GM19455 (cell line): Measurements from ENCODE around the gene CMC2.

Source experiments
- ATAC-seq: cut with Tn5 transposase; IDR thresholded peaks from one replicate; pipeline ENCODE4 v1.9.1; 2021; ENCODE audit not compliant: unreplicated experiment

CMC2 gene

DNA sequence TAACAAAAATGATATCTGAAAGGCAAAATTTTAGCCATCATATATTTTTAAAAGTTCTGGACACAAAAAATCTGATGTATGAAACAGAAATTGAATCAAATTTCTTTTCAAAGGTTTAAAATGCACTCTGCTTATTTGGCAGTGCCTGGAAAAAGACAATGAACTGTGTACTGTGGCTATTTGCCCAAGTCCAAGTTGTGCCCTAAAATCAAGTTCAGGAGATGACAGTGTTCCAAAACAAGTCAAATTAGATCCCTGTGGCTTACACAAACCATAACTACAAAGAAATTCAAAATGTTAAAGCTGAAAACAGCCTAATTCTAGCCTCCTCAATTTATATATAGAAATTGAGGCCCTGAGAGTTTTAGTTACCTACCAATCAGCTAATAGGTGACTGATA, 25.6 kb downstream of the CMC2 start:
- no peak for ATAC-seq

DNA sequence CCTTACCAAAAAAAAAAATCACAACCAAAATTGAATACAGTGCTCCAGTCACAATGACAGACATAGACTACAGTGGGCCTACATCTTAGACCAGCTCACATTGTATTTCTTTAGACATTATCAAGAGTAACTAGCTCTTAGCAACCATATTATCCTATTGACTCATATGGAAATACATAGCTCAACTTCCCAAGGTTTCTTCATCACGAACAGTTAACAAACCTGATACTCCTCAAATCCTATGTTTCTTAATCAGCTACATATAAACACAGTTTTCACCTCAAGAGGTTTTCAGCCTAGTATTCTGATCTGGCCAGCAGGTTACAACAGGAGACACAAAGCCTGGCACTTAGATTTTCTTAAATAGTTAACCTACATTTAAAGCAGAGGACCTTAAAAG, 29.7 kb downstream of the CMC2 start:
- ATAC-seq: no peak

DNA sequence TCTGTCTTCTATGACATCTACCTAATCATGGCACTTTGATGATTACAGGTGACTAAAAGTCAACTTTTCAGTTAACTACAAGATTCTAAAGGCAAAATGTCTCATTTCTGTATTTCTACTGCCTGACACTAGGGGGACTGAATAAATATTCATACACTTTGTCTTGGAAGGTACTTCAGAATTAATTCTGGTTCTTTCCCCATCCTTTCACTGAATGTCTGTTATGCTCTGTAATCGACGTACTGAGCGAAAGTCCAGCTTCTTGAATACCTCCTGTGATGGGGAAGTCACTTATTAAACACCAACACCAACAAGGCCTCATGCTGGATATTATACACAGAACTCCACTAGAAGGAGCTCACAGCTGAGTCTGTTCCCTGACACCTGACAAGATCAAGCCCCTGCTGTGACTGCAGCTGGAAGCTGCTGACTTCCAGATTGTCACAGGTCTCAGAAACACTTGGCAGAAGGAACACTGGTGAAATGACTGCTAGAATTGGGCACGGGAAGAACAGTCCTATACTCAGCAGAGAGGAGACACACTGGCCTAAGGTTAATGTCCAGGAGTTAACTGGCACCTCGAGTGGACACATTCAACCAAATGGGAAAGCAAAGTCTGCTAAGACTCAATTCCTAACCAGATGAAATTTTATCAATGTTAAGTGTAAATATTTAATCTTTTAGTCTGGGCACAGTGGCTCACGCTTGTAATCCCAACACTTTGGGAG, 31.9 kb downstream of the CMC2 start:
- ATAC-seq: no peak

DNA sequence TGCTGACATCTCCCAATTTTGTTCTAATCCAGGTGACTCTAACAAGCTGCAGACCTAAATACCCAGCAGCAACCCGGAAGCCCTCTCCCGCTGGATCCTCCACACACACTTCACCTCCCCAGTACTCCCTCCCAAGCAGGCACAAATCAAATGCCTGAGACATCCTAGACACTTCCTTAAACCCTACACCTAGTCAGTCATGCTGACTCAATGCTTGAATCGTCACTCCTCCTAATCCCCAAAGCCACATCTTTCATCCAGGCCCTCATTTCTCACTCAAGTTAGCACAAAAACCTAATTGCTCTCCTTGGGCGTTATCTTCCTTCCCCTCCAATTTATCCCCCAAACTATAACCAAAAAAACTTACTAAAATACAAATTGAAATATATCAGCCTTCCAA, 32.7 kb downstream of the CMC2 start:
- ATAC-seq: no peak

DNA sequence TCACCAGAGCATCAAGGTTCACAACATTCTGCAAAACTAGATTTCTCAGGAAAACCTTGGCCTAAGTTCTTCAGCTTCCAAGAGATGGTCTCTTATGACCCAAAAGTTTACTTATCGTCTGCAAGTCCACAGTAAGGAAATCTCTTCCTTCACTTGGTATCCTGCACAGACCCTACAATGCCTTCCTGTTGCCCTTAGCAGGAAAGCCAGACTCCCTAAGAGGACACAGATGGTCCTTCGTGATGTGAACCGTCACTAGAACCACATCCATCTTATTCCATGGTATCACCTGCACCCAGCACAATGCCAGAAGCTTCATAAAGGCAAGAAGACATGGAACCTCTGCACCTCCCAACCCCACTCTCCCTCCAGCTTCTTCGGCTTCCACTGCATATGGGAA, 34.1 kb downstream of the CMC2 start:
- ATAC-seq: no peak

DNA sequence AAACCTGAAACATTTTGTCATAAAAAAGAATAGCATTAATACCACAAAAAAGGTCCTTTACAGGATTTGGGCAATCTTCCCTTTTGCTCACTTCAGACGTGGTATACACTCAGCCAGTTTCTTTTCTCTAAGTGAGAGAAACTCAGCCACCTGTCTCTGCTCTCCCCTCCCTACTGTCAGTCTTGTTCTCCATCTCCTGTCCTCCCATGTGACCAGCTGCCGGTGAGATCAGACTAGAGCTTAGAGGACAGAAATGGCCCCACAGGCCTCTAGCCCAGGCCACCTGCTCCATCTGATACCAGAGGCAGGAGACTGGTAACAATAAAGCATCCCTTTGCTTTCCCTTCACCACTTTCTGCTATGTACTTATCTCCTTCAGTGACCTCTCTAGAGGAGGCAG, 34.9 kb downstream of the CMC2 start:
- no peak for ATAC-seq

DNA sequence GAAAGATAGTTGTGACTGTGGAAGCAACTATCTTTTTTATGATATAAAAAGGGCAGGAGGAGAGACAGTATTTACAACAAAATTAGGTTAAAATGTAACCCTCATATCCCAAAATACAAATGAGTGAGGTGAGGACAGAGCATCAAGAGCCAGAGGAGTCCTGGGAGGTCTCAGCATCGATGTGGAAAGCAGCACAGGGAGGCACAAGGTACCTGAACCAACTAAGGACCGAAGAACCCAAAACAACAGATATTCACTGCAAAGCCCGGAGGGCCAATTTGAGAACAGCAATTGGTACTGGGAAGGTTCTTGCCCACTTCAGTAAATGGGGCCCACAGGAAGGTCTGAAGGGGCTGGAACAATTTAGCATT, 37.6 kb downstream of the CMC2 start:
- no peak for ATAC-seq

DNA sequence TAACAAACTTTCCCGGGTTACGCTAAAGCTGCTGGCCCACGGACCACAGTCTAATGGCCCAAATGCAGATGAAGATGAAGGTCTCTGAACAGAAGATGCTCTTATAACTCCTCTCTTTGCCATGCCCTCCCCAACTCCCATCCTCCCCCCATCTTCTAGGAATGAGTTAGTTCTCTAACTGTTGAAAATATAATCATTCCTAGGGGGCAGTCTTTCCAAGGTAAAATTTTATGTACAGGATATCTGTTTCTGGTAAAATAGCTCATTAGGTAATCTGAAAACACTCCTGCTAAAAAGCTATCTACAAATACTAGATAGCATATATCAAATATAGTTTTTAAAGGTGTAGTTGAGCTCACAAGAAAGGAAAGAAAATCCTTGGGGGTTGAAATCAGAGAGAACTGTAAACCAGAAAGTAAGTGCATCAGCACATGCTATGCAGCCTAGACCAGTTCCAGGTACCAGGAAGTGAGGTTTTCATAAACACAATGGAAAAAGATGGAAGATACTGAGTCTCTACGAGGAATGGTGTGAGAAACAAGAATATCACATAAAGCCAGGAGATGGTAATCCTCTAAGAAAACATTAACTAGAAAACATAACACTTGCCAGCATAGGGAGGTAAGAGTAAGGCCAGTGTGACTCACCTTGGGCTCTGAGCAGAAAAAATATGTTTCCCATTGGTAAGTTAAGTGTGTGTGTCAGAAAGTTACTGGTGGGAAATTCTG, 38.1 kb downstream of the CMC2 start:
- no peak for ATAC-seq

DNA sequence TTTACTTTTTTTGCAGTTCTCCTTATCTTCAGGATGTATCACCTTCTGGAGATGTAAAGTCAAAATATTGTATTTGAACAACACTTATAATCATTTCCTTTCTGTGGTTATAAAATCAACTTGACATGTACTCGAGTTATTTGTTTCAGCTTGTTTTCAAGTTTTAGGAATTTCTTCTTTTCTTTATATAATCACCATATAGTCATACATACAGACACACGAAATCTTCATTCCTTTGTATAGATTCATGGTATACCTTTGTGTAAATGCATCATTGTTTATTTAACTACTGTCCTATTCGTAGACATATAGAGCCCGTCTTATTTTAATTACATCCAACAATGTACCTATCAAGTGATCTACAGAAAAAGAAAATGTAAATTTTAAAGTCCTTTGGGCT, 40.1 kb downstream of the CMC2 start:
- no peak for ATAC-seq

DNA sequence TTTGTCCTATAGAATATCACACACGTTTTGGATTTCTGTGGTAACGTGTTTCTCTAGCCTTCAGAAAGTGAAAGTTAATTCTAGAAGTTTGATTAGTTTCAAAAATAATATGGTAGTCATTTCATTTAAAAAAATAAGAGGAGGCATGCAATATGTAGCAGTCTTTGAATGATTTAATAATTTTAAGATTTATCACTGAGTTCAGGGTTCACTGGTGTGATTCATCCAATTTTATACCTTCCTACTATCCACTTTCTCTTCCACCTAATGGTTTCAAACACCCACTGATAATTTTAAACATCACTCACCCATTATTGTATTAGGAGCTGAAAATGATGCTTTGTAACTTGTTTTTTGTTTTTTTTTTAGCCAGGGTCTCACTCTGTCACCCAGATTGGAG, 42.3 kb downstream of the CMC2 start:
- ATAC-seq: no peak

DNA sequence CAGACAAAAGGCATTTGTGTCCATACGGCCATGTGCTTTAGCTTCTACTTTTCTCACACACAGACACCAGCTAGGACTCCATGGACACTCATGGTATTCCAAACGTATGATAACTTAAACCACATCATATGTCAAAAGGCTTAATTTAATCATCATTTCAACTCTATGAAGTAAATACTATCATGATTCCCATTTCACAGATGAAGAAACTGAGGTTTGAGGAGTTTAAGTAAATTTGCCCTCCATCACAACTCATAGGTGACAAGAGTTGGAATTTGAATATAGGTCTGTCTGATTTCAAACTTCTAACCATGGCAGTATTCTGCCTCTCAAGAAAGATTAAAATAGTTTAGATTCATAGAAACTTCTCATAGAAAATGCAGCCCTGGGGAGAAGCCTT, 43.8 kb downstream of the CMC2 start:
- no peak for ATAC-seq

DNA sequence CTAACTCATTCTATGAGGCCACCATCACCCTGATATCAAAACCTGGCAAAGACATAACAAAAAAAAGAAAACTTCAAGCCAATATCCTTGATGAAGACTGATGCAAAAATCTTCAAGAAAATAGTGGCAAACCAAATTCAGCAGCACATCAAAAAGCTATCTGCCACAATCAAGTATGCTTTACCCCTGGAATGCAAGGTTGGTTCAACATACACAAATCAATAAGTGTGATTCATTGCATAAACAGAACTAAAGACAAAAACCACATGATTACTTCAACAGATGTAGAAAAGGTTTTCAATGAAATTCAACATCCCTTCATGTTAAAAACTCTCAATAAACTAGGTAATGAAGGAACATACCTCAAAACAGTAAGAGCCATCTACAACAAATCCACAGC, 48.4 kb downstream of the CMC2 start:
- no peak for ATAC-seq

DNA sequence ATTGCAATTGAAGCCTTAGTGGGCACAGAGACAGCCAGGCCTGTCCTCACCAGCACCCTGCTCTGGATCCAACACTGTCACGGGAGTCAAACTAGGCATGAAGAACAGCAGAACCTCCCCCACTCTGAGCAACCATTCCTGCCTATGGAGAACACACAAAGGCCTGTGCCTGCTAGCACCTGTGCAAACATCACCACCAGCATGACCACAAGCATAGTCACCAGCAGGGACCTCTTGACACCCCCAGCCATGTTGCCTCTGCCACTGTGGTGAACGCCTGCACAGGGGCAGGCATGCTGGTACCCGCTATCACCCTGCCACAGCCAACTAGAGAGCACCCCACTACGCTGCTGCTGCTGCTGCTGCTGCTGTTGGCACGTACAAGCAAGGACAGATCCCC, 51.7 kb downstream of the CMC2 start:
- no peak for ATAC-seq

DNA sequence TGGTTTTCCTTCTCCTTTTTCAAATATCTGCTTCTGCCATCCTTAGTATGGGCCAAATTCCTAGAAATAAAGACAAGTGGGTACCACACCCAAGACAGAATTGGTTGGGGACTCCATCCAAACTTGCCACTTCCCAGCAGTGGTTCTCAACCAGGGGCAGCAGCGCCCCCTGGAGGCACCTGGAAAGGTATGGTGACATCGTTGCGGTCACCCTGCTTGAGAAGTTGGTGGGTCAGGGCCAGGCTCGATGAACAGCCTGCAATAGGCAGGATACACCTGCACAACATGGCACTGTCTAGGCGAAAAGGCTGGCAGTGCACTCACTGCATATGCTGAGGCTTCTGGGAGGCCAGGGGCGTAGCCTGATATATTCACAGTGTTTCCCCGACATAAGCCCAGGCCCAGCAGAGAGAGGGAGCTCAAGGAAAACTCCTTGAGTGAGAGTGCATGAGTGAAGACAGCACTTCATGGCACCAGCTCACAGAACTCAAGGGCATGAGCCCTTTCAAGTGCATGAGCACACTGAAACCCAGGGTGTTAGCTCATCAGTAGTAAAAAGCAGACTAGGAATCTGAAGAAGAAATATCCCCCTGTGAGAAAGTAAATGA, 57.7 kb downstream of the CMC2 start:
- no peak for ATAC-seq

DNA sequence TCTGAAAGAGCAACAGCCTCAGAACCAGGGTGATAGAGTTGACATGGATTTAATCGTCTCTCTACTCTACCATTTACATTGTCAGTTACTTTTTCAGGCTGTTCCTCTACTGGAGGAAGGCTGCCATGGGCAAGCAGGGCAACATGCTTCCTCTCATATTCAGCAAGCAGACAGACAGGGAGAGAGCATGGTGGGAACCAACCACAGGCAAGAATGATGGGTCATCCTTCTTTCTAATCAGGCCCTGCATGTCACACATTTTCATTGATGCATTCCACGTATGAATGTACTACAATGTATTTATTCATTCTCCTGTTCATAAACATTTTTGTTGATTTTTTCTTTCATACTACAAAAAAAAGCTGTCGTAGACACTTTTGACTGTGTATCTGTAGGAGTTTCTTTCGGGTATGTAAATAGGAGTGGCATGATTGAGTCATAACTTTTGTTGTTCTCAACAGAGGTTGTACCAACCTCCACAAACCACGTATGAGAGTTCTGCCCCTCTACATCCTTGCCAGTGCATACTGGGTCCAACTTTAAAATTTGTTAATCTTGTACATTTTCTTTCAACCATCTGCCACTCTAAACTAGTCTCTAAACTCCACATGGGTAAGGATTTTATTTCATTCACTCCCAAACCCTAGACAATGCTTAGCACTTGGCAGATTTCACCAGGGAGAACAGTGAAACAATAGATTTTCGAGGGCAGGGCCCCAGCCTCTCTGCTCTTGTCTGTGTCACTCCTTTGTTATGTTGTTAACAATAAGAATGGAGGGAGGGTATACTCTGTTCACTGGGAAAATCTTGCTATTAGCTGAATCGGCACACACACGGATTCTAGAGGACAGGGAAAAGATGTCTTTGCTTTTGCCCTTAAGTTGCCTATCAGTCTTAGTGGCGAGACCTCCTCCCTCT, 58.7 kb downstream of the CMC2 start:
- ATAC-seq: no peak

DNA sequence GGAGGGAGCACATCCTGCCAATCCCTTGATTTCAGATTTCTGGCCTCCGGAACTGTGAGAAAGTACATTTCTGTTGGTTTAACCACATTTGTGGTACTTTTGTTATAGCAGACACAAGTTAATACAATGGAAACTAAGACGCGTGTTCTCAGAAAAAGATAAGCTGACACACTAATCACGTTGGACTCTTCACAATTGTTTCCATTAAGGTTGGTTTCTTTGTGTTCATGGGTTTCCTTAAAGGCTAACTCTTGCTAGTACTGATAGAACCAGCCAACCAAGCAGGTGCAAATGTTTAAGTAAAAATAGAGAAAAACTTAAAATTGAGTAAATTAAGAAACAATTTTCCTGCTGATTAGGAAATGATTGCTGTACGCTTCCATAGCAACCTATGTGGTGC, 59.4 kb downstream of the CMC2 start:
- no peak for ATAC-seq

DNA sequence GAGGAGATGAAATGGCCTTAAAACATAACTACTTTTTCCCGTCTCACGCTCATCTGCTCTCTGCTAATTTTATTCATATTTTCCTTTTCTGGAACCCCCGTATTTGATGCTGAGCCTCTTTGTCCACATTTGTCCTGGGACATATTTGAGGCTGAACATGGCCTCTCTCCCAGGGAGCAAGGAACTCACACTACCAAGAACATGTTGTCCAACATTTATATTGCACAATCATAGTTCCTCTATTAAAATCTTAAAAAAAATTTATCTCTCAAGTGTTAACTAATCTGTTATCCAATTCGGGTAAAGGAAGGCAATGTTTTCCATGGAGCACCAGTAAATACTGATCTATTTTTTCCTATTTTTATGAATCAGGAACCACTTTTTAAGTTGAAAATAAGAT, 60.2 kb downstream of the CMC2 start:
- ATAC-seq: no peak

DNA sequence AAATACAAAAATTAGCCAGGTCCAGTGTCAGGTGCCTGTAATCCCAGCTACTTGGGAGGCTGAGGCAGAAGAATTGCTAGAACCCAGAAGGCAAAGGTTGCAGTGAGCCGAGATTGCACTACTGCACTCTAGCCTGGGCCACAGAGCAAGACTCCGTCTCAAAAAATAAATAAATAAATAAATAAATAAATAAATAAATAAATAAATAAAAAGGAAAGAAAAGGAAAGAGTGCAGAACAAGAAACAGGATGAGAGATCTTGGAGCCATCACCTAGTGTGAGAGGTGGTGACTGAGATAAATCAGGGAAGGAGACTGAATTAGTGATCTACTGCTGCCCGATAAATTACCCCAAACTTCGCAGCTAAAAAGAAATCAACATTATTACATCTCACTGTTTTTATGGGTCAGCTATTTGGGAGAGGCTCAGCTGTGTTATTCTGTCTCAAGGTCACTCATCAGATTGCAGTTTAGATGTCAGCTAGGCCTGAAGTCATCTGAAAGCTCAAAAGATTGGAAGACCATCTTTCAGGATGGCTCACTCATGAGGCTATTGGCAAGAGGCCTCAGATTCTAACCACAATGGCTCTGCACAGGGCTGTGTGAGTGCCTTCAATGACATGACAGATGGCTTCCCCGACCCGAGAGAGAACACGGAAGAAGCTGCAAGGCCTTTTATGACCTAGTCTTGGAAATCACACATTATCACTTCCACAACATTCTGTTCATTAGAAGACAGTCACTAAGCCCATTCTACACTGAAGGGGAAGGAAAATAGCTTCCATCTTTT, 66.4 kb downstream of the CMC2 start:
- no peak for ATAC-seq

DNA sequence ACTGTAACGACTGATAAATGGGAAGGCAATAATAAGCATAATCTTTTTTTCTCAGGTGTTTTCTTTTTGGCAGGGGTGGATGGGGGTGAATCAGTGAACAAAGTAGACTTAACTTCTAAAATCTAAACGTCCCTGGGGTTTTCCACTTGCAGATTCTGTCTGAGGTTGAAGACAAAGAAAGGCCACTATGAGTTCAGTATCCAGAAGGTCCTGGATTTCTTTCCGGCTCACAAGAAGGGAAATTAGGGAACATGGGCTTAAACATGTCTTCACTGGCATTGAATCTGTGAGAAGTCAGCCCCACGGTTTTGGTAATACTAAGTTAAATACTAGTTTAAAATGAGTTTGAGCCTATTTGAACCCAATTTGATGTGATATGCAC, 67.8 kb downstream of the CMC2 start:
- ATAC-seq: no peak

DNA sequence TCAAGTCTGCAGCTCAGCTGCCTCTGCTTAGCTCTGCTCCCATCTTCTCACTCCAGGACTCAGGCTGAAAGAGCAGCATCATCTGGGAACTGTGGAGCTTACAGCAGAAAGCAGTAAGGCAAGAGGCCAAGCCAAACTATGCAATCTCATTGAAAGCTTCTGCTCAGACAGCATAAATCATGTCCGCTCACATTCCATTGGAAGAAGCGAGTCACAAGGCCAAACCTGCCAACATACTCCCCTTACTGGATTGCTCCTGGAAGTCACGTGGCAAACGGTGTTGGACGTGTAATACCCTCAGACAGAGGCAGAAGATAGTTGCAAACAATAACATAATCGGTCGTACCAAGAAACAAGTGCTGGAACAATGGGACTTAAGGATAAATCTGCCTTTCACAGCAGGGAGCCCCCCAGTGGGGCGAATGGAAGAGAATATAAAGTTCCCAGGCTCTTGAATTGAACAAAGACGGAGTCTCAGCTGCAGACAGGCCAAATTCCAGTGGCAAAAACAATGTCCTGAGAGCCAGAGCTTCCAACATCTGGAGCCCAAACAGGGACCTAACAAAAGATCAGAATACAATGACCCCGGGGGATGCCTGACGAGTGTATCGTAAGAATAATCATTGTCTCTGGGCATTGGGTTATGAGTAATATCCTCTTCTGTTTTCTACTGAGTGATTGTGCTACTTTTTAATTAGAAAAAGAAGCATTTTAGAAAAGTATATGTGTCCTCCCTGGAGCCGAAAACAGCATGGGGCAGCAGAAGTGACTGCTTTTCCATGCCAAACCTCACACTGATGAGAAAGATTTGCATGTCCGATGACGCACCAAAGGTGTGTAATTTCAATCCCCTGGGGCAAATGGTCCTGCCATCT, 68.4 kb downstream of the CMC2 start:
- ATAC-seq: no peak
